GM13977 (cell line): ENCODE results near the gene SMIM43.

Source experiments
- DNase-seq: peaks from one replicate; pipeline ENCODE4 v3.0.0; 2012; ENCODE audit warnings: low spot score
- CTCF ChIP-seq: IDR thresholded peaks from 2 replicates; pipeline ENCODE4 v1.5.1; 2012; ENCODE audit warnings: mild to moderate bottlenecking, control low read depth; ENCODE audit not compliant: insufficient read depth; ENCODE audit errors: extremely low read depth, missing control alignments
- in situ Hi-C: fragments of 300-500 bp; cut with MboI; formaldehyde crosslinking; loops from one replicate; pipeline ENCODE4 v1.12.0; 2022; ENCODE audit warnings: low sequenced_read_pairs, low pct_unique_long_range_greater_than_20kb, mixed read lengths, inconsistent platforms; ENCODE audit not compliant: unreplicated experiment

Gene SMIM43

GRCh38 chr4:121773883-121774282 lies 8.9 kb upstream of the SMIM43 start:
- DNase-seq: no peak
- in situ Hi-C loops: no loop called here
- TF ChIP-seq CTCF: no peak

- TF ChIP-seq CTCF: no peak
- DNase-seq: no peak
- in situ Hi-C loops: no loop called here
Observed at GRCh38 chr4:121771869-121772268, 6.9 kb upstream of the SMIM43 start.

GRCh38 chr4:121769341-121769740 lies 4.4 kb upstream of the SMIM43 start:
- no peak for DNase-seq
- no peak for TF ChIP-seq CTCF
- in situ Hi-C loops: no loop called here

GRCh38 chr4:121767166-121767565 lies 2.2 kb upstream of the SMIM43 start:
- in situ Hi-C loops: no loop called here
- no peak for TF ChIP-seq CTCF
- DNase-seq: no peak

- TF ChIP-seq CTCF: no peak
- in situ Hi-C loops: no loop called here
- DNase-seq: no peak
Observed at GRCh38 chr4:121765971-121766538, 1.1 kb upstream of the SMIM43 start.

- in situ Hi-C loops: no loop called here
- no peak for TF ChIP-seq CTCF
- DNase-seq: no peak
Observed at GRCh38 chr4:121765368-121765705, 373 bp upstream of the SMIM43 start.

- no peak for DNase-seq
- TF ChIP-seq CTCF: no peak
- in situ Hi-C loops: no loop called here
Observed at GRCh38 chr4:121764303-121764701, 662 bp downstream of the SMIM43 start.
